ENCODE measurements around the gene SLC40A1.

The SLC40A1 gene

GRCh38 chr2:189599245-189599644 lies 18.7 kb upstream of the SLC40A1 start:
- DNase-seq: no peak

DNA sequence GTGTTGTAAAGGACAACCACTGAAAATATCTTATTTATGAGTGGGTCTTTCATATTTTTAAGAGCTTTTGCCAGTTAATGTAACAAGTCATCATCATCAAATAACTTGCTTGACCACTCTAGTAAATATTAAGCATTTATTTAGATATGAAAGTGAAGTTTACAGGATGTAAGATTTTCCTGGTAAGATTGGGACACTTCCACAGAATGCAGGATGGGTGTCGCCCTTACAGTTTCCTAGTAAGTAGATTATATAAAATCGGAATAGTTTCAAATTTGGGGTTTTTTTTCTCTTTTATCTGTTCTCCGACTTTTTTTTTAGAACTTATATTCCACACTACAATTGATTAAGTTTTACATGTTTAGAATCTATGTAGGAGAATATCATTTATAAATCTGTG lies 14.8 kb upstream of the SLC40A1 start:
- DNase-seq: no peak

DNA sequence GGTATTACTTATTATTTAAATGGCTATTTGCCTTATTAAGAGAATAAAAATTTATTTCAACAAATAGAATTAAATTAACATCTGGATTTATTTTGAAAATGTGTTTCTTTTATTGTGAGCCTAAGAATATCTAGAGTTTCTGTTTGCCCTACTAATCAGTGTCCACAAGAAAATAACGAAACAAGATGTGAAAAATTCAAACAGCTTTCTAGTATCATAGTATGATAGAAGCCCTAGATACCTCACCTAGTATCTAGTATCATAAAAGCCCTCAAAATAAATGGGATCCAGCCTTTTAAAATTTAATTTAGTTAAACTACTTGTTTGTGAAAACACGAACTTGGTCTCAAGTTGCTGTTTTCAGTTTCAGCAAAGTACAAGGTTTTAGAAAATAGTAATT lies 13.7 kb upstream of the SLC40A1 start:
- DNase-seq: no peak

GRCh38 chr2:189593115-189593514 lies 12.5 kb upstream of the SLC40A1 start:
- no peak for DNase-seq

GRCh38 chr2:189592353-189592984 lies 11.9 kb upstream of the SLC40A1 start:
- DNase-seq: no peak

GRCh38 chr2:189587780-189588179 lies 7.2 kb upstream of the SLC40A1 start:
- DNase-seq: no peak

DNA sequence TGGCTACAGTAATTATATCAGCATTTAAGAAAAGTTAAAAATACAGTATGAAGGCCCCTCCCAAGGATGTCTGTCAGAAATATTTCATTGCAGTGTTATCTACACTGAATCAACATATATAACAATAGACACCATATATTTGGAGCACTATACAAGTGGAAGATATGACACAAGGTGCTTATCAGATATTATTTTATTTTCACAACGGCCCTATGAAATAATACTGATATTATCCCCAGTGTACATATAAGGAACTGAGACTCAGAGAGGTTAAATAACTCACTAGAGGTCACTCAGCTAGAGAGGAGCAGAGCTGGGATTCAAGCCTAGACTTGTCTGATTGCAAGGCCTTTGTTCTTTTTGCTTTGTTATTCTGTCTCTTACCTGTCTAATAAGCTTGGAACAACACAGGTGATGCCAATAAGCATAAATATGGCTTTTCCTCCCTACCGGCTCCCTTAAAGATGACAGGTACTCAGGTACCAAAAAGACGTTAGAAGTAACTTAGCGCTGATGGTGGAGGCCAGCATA lies 4.7 kb upstream of the SLC40A1 start:
- DNase-seq: no peak

DNA sequence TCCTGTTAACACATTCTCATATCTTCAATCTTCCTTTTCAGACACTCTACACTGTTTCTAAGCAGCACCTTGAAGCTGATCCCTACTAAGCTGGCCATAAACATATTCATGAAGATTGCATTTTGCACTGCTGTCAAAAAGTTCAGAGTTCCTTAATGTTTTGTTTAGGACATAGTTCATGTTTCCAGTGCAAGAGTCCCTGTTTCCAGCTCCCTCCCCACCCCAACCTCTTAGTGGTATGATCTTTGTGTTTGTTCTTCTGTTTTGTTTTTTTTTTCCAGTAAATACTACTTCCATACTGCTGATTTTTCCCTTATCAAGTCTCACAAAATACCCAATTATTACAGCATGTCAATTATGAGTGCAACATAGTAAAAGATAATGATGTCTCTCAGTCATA lies 4.1 kb upstream of the SLC40A1 start:
- DNase-seq: no peak

DNA sequence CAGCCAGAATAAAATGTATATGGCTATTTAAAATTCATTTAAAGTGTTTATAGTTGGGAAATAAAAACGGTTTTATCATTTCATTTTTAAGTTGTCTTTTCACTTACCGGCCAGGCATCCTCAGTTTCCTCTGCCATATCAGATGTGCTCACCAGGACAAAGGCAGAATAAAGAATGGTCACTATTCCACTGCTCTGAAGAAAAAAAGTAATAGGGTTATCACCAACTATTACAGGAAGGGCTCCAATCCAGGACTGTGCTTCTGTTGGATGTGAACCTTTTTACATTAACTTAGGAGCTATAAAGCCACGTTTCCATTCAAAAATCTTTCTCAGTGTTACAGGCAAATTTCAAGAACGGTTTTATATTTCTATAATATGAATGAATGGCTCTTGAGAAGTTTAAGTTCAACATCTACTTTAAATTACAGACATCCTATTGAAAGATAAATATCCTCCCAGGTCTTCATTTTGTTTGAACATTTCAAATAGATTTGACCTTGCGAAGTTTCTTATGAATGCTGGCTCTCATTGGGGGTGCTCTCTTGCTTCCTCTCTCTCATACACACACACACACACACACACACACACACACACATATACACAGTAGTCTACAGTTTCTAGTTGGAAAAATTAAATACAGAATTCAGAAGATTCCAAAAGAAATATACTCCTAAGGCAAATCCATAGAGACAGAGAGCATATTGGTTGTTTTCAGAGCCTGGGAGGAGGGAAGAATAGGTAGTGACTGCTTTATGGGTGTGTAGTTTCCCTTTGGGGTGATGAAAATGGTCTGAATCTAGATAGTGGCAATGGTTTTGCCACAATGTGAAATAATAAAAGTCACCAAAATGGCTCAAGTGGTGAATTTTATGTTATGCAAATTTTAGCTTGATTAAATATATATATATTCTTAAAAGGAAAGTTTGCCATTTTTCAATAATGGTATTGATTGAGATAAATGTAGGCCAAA lies 2.9 kb upstream of the SLC40A1 start:
- DNase-seq: no peak

GRCh38 chr2:189582809-189583192 lies 2.2 kb upstream of the SLC40A1 start:
- DNase-seq: no peak

DNA sequence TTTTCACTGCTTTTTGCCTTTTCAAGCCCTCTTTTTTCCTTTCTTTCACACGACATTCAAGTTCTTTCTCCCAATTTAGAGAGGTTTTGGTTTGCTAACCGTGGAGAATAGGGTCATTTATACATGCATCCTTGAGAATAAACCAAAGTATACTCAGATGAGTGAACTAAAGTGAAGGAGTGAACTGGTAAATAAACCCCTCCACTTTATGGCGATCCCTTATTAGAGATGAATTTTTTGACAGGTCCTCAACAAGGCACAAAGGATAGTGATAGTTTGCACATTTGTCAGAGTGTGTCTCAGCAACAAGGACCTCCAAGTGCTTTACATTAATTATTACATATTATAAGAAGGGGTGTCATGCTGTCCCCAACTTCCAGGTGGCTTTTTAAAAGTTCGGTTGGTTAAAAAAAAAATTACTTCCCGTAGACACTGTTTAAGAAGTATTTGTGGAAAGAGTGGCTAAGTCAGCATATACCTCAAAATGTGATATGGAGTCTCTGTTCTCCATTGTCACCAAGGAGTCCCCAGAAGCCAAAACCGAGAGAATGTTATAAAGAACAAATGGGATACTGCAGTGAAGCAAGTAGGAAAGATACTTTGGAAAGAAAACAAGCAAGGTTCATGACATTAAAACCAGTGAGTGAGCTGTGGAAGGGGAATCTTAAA lies 1.7 kb upstream of the SLC40A1 start:
- no peak for DNase-seq

- DNase-seq: no peak
These were observed 961 bp upstream of the SLC40A1 start for GRCh38 chr2:189581354-189582139.

- no peak for DNase-seq
These were observed 340 bp downstream of the SLC40A1 start for GRCh38 chr2:189580241-189580651.

DNA sequence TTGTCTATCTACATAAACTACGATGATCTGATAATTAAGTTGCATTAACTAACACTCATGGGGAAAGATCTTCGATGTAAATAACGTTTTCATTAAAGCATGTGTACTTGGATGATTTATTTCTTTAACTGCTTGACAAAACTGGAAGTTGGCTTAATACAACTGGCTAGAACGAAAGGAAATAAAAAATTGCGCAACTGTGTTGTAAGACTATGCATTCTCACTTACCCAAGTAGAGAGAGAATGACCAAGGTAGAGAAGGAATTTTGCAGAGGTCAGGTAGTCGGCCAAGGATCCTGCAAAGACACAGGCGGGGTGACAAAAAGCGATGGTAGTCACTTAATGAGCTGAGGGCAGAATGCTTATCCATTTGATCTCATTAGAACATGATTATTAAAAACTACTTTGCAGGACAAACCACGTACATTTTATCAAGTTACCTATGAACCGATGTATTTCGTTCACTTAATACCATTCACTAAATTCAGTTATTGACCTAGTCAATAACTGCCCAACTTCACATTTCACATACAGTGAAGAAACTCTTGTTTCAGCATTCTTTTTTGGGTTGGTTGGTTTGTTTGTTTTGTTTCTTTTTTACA lies 900 bp downstream of the SLC40A1 start:
- no peak for DNase-seq

DNA sequence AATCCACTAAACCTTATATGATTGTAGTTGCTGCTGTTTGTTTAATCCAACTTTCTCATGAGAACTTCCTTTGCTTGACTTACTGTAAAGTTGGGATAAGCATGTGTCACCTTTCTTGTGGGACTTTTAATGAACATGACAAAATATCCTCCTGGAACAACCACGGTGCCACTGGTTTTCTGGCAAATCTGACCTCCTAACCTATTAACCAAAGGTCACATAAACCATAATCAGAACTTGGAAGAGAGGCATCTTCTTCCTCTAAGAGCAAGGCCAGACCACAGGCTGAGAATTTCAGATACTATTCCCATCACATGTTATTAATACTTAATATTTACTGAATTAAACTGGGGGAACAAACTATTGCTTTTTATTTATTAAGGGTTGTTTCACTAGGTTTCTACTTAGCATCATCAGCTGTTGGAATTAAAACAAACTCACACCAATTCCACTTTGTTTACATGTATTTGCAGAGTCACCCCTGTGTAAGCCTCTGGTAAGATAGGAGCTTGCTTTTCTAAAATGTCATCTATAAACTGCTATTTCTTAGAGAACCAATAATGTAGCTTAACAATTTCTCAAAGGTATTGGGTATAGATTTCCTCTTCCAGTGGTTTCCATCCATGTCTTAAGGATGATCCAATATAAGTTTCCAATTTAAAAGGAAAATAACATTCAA lies 2.2 kb downstream of the SLC40A1 start:
- no peak for DNase-seq

GRCh38 chr2:189577121-189577520 lies 3.5 kb downstream of the SLC40A1 start:
- DNase-seq: no peak

GRCh38 chr2:189576396-189576795 lies 4.2 kb downstream of the SLC40A1 start:
- no peak for DNase-seq

- DNase-seq: no peak
These were observed 5.7 kb downstream of the SLC40A1 start for GRCh38 chr2:189574793-189575475.

DNA sequence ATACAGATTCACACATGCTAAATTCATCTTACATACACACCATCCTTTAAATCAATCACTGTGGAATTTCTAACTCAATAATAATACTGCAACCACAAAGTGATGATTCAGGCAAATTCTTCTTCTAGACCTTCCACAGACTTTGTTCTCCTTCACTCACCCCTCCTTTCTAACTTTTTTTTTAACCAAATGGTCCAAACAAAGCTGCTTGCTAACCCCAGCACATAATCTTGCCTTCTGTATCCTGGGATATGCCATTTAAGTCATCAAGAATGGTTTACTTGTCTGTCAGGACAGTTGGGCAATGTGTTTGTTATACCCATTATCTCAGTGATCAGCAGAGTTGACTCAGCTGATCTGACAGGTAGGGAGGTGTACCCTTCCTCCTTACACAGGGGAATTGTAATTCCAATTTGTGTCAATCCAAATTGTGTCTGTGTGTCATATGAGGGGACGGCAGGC lies 10.0 kb downstream of the SLC40A1 start:
- no peak for DNase-seq

GRCh38 chr2:189569295-189569910 lies 11.2 kb downstream of the SLC40A1 start:
- no peak for DNase-seq
